Measurements from ENCODE around the gene ARRB1.

ARRB1 gene

GRCh38 chr11:75289919-75290318, 61.5 kb downstream of the ARRB1 start:
- no peak overlapping the region for H3K4me3 ChIP-seq (ENCODE audit: low read depth, low read length)
- TF ChIP-seq CTCF (IDR thresholded peaks at IDR 0.05; ENCODE audit: low read depth, low read length): no peak

- H3K4me3 ChIP-seq (ENCODE audit: low read depth, low read length): no peak overlapping the region
- TF ChIP-seq CTCF (IDR thresholded peaks at IDR 0.05; ENCODE audit: low read depth, low read length): no peak
These were observed 62.0 kb downstream of the ARRB1 start for GRCh38 chr11:75289511-75289760.

- no peak overlapping the region for H3K4me3 ChIP-seq (ENCODE audit: low read depth, low read length)
These were observed 63.9 kb downstream of the ARRB1 start for GRCh38 chr11:75287579-75287978.

GRCh38 chr11:75286826-75287465, 64.5 kb downstream of the ARRB1 start:
- no peak for TF ChIP-seq CTCF (IDR thresholded peaks at IDR 0.05; ENCODE audit: low read depth, low read length)
- H3K4me3 ChIP-seq (ENCODE audit: low read depth, low read length): no peak overlapping the region

More at GRCh38 chr11:75287579-75287978, 63.9 kb downstream of the ARRB1 start:
- TF ChIP-seq CTCF (IDR thresholded peaks at IDR 0.05; ENCODE audit: low read depth, low read length): no peak

- TF ChIP-seq CTCF (IDR thresholded peaks at IDR 0.05; ENCODE audit: low read depth, low read length): no peak
- H3K4me3 ChIP-seq (ENCODE audit: low read depth, low read length): no peak overlapping the region
These were observed 65.6 kb downstream of the ARRB1 start for GRCh38 chr11:75285776-75286360.

- TF ChIP-seq CTCF (IDR thresholded peaks at IDR 0.05; ENCODE audit: low read depth, low read length): no peak
- H3K4me3 ChIP-seq (ENCODE audit: low read depth, low read length): no peak overlapping the region
These were observed 68.0 kb downstream of the ARRB1 start for GRCh38 chr11:75283391-75283931.

- no peak overlapping the region for H3K4me3 ChIP-seq (ENCODE audit: low read depth, low read length)
- no peak for TF ChIP-seq CTCF (IDR thresholded peaks at IDR 0.05; ENCODE audit: low read depth, low read length)
These were observed 69.9 kb downstream of the ARRB1 start for GRCh38 chr11:75281469-75282095.

Measured in WI38 (cell line).